EH (cell line): Measurements from ENCODE around the gene KIF1A.
"Not testable (repeated sequence)": the region's sequence is repeated elsewhere in the genome, so short reads cannot be mapped to it uniquely, and the experiment has no call there.

Source experiments
- DNase-seq: peaks from one replicate; pipeline ENCODE4 v3.0.0-alpha.2; 2015; ENCODE audit warnings: low read depth

The KIF1A gene

GRCh38 chr2:240683980-240684728 is 135.9 kb downstream of the KIF1A start:
- not testable (repeated sequence) for DNase-seq

GRCh38 chr2:240683329-240683979 is 136.6 kb downstream of the KIF1A start:
- not testable (repeated sequence) for DNase-seq

- not testable (repeated sequence) for DNase-seq
These were observed 137.4 kb downstream of the KIF1A start, which contains the start of gene AQP12B for GRCh38 chr2:240682431-240683224. Gene AQP12B (minus strand): TSS chr2:240682885. CDS start chr2:240682837, 48 bp downstream.

- not testable (repeated sequence) for DNase-seq
These were observed 139.8 kb downstream of the KIF1A start for GRCh38 chr2:240680185-240680584.

- not testable (repeated sequence) for DNase-seq
These were observed 141.1 kb downstream of the KIF1A start for GRCh38 chr2:240678909-240679308.

- DNase-seq: not testable (repeated sequence)
These were observed 142.0 kb downstream of the KIF1A start for GRCh38 chr2:240678043-240678442.

- DNase-seq: not testable (repeated sequence)
These were observed 144.7 kb downstream of the KIF1A start for GRCh38 chr2:240675345-240675744.

GRCh38 chr2:240674461-240675184 is 145.4 kb downstream of the KIF1A start:
- DNase-seq: not testable (repeated sequence)

- no peak for DNase-seq
These were observed 147.3 kb downstream of the KIF1A start for GRCh38 chr2:240672701-240673190.

- DNase-seq: no peak
These were observed 147.8 kb downstream of the KIF1A start for GRCh38 chr2:240672076-240672700.

- no peak for DNase-seq
These were observed 149.1 kb downstream of the KIF1A start for GRCh38 chr2:240670950-240671349.

- no peak for DNase-seq
These were observed 149.6 kb downstream of the KIF1A start for GRCh38 chr2:240670402-240670801.

- no peak for DNase-seq
These were observed 155.4 kb downstream of the KIF1A start for GRCh38 chr2:240664622-240665021.
